SH-SY5Y (cell line): ENCODE results near the gene NCOR1.

Experiments
- GATA2 ChIP-seq: IDR thresholded peaks from 2 replicates; pipeline ENCODE4 v1.6.1; 2011; ENCODE audit warnings: mild to moderate bottlenecking, low read depth, low read length
- GATA3 ChIP-seq: IDR thresholded peaks from 2 replicates; pipeline ENCODE4 v1.6.1; 2011; ENCODE audit warnings: low read depth, mild to moderate bottlenecking, low read length, moderate library complexity

- TF ChIP-seq GATA2 = no peak
- TF ChIP-seq GATA3 = no peak
Measured at GRCh38 chr17:16117149-16117548, 98.2 kb downstream of the NCOR1 start.
